Muscle layer of duodenum (tissue), 2 donors: ENCODE results near the gene MRPL28.
A peak's percentile ranks its signal among the peaks of the same experiment; 100 is the strongest.
"Not testable (repeated sequence)": the region's sequence is repeated elsewhere in the genome, so short reads cannot be mapped to it uniquely, and the experiment has no call there.

ENCODE experiments used
- H3K27ac ChIP-seq: one replicate; pipeline ENCODE4 v1.7.0; 2013; ENCODE audit warnings: mild to moderate bottlenecking, low read length
- H3K27me3 ChIP-seq: one replicate; pipeline ENCODE4 v1.7.0; 2013; ENCODE audit warnings: low read depth, mild to moderate bottlenecking, control low read depth, low read length
- H3K36me3 ChIP-seq, 2 donors: one replicate each; pipeline ENCODE4 v1.7.0; 2013; ENCODE audit warnings: low read length in 2 of 2, control low read depth in 1 of 2, mild to moderate bottlenecking in 1 of 2; ENCODE audit not compliant: insufficient read depth in 2 of 2, control insufficient read depth in 1 of 2
- H3K4me1 ChIP-seq, 2 donors: one replicate each; pipeline ENCODE4 v1.7.0; 2013; ENCODE audit warnings: low read length in 2 of 2, mild to moderate bottlenecking in 2 of 2, control low read depth in 1 of 2, moderate library complexity in 1 of 2; ENCODE audit not compliant: insufficient read depth in 2 of 2, control insufficient read depth in 1 of 2
- H3K4me3 ChIP-seq, 2 donors: one replicate each; pipeline ENCODE4 v1.7.0; 2013; ENCODE audit warnings: low read length in 2 of 2, low read depth in 1 of 2, mild to moderate bottlenecking in 1 of 2
- H3K9me3 ChIP-seq, 2 donors: one replicate each; pipeline ENCODE4 v1.7.0; 2013; ENCODE audit warnings: low read length in 2 of 2, control low read depth in 1 of 2, mild to moderate bottlenecking in 1 of 2; ENCODE audit not compliant: control insufficient read depth in 1 of 2
- donor health status: healthy.

The MRPL28 gene

GRCh38 chr16:387761-388666 is 17.7 kb upstream of the MRPL28 start:
- peak overlapping the region in 1 of 2 donors; percentile 2 for H3K4me3 ChIP-seq

GRCh38 chr16:386641-387156 is 16.4 kb upstream of the MRPL28 start:
- H3K27me3 ChIP-seq: no peaks in the 10 kb centered on the region
- H3K27ac ChIP-seq: no peak overlapping the region
- peaks cover 4 to 17% of the 10 kb centered on the region in 2 donors for H3K4me1 ChIP-seq
- no peaks in the 10 kb centered on the region for H3K36me3 ChIP-seq
- H3K4me3 ChIP-seq: no peak overlapping the region
- H3K9me3 ChIP-seq: no peaks in the 10 kb centered on the region

More at GRCh38 chr16:387761-388666, 17.7 kb upstream of the MRPL28 start:
- H3K9me3 ChIP-seq, H3K27ac ChIP-seq, H3K36me3 ChIP-seq, H3K27me3 ChIP-seq: not testable (repeated sequence)
- H3K4me1 ChIP-seq: peaks cover 3 to 17% of the 10 kb centered on the region in 2 donors

- H3K27me3 ChIP-seq: no peaks in the 10 kb centered on the region
- H3K9me3 ChIP-seq: no peaks in the 10 kb centered on the region
- peak overlapping the region; percentile 60 to 93 for H3K4me3 ChIP-seq
- peaks cover 10 to 28% of the 10 kb centered on the region in 2 donors for H3K4me1 ChIP-seq
- H3K27ac ChIP-seq: no peak overlapping the region
- no peaks in the 10 kb centered on the region for H3K36me3 ChIP-seq
Measured at GRCh38 chr16:383326-384051, 13.2 kb upstream of the MRPL28 start.

GRCh38 chr16:381789-382717 is 11.7 kb upstream of the MRPL28 start, which contains the start of gene PGAP6:
TSS of gene PGAP6 (minus strand) at chr16:381978. CDS start at chr16:381821, 157 bp downstream.
- H3K4me1 ChIP-seq: peaks cover 10 to 28% of the 10 kb centered on the region in 2 donors
- peak within 1 kb of the TSS; percentile 60 to 93 for H3K4me3 ChIP-seq
- no peaks in the 10 kb centered on the region for H3K9me3 ChIP-seq
- H3K27ac ChIP-seq: no peak within 1 kb of the TSS
- H3K27me3 ChIP-seq: no peaks in the 10 kb centered on the region
- H3K36me3 ChIP-seq: peaks cover 0 to 4% of the 10 kb centered on the region in 2 donors

GRCh38 chr16:381012-381788 is 10.9 kb upstream of the MRPL28 start:
- H3K4me3 ChIP-seq: peak overlapping the region; percentile 55 to 82
- H3K4me1 ChIP-seq: peaks cover 10 to 23% of the 10 kb centered on the region in 2 donors
- H3K36me3 ChIP-seq: peaks cover 0 to 13% of the 10 kb centered on the region in 2 donors
- H3K27ac ChIP-seq: no peak overlapping the region
- no peaks in the 10 kb centered on the region for H3K9me3 ChIP-seq
- H3K27me3 ChIP-seq: no peaks in the 10 kb centered on the region

- peaks cover 10 to 21% of the 10 kb centered on the region in 2 donors for H3K4me1 ChIP-seq
- no peak overlapping the region for H3K27ac ChIP-seq
- H3K27me3 ChIP-seq: no peaks in the 10 kb centered on the region
- no peaks in the 10 kb centered on the region for H3K9me3 ChIP-seq
- H3K36me3 ChIP-seq: peaks cover 0 to 18% of the 10 kb centered on the region in 2 donors
- peak overlapping the region; percentile 55 to 82 for H3K4me3 ChIP-seq
Measured at GRCh38 chr16:380762-381011, 10.3 kb upstream of the MRPL28 start.

- Histone ChIP-seq H3K36me3 (peaks cover 0 to 20% of the 10 kb centered on the region in 2 donors), H3K4me3 (peak overlapping the region in 1 of 2 donors; percentile 82), H3K4me1 (peaks cover 10 to 21% of the 10 kb centered on the region in 2 donors), H3K27ac (no peak overlapping the region), H3K9me3 (no peaks in the 10 kb centered on the region), H3K27me3 (no peaks in the 10 kb centered on the region)
Measured at GRCh38 chr16:379961-380761, 9.8 kb upstream of the MRPL28 start.

GRCh38 chr16:379183-379960 is 9.0 kb upstream of the MRPL28 start:
- Histone ChIP-seq H3K9me3 (no peaks in the 10 kb centered on the region), H3K4me3 (no peak overlapping the region), H3K27ac (no peak overlapping the region), H3K36me3 (peaks cover 5 to 28% of the 10 kb centered on the region in 2 donors), H3K4me1 (peaks cover 10 to 21% of the 10 kb centered on the region in 2 donors), H3K27me3 (no peaks in the 10 kb centered on the region)

GRCh38 chr16:378821-379182 is 8.5 kb upstream of the MRPL28 start:
- Histone ChIP-seq H3K27me3 (no peaks in the 10 kb centered on the region), H3K4me3 (no peak overlapping the region), H3K36me3 (peaks cover 5 to 34% of the 10 kb centered on the region in 2 donors), H3K4me1 (peaks cover 10 to 19% of the 10 kb centered on the region in 2 donors), H3K27ac (no peak overlapping the region), H3K9me3 (no peaks in the 10 kb centered on the region)
